Hepatocyte (in vitro differentiated cells): Measurements from ENCODE around the gene FCRL4. TPM values are rescaled to one million over a fixed set of nuclear protein-coding genes. Genes with fewer than 3 reads are reported as not detected.
A peak's percentile ranks its signal among the peaks of the same experiment; 100 is the strongest.

ENCODE experiments used
- DNase-seq: peaks from one replicate; pipeline ENCODE4 v3.0.0-alpha.2; 2016; ENCODE audit warnings: low spot score
- H2AFZ ChIP-seq: fragments of 200-600 bp; sonication (generic); 2 replicates; pipeline ENCODE4 v1.6.0; 2016; ENCODE audit warnings: antibody characterized with exemption, mild to moderate bottlenecking
- H3K27ac ChIP-seq: fragments of 200-600 bp; sonication (generic); 2 replicates; pipeline ENCODE4 v1.5.1; 2016; ENCODE audit warnings: mild to moderate bottlenecking
- H3K27me3 ChIP-seq: fragments of 200-600 bp; sonication (generic); 2 replicates; pipeline ENCODE4 v1.6.1; 2016
- H3K36me3 ChIP-seq: fragments of 200-600 bp; sonication (generic); replicated peaks from 2 replicates; pipeline ENCODE4 v1.5.1; 2016; ENCODE audit warnings: low read depth; ENCODE audit not compliant: insufficient read depth
- H3K4me1 ChIP-seq: fragments of 200-600 bp; sonication (generic); 2 replicates; pipeline ENCODE4 v1.5.1; 2016; ENCODE audit warnings: mild to moderate bottlenecking, moderate library complexity; ENCODE audit not compliant: insufficient read depth
- H3K4me2 ChIP-seq: fragments of 200-600 bp; sonication (generic); 2 replicates; pipeline ENCODE4 v1.6.0; 2016
- H3K4me3 ChIP-seq: fragments of 200-600 bp; sonication (generic); 2 replicates; pipeline ENCODE4 v1.5.1; 2016; ENCODE audit warnings: mild to moderate bottlenecking
- H3K79me2 ChIP-seq: fragments of 200-600 bp; sonication (generic); 2 replicates; pipeline ENCODE4 v1.6.0; 2017; ENCODE audit warnings: mild to moderate bottlenecking
- H3K9me2 ChIP-seq: fragments of 200-600 bp; sonication (generic); replicated peaks from 2 replicates; pipeline ENCODE4 v1.6.0; 2017; ENCODE audit warnings: mild to moderate bottlenecking; ENCODE audit not compliant: insufficient read depth
- H3K9me3 ChIP-seq: fragments of 200-600 bp; sonication (generic); 2 replicates; pipeline ENCODE4 v1.5.1; 2016; ENCODE audit warnings: low read depth, mild to moderate bottlenecking
- H4K20me1 ChIP-seq: fragments of 200-600 bp; sonication (generic); 2 replicates; pipeline ENCODE4 v1.6.0; 2016; ENCODE audit warnings: mild to moderate bottlenecking; ENCODE audit not compliant: insufficient read depth, poor library complexity, severe bottlenecking
- CTCF ChIP-seq: fragments of 200-600 bp; sonication (generic); IDR thresholded peaks from 2 replicates; pipeline ENCODE4 v1.5.1; 2016; ENCODE audit warnings: antibody characterized with exemption, mild to moderate bottlenecking; ENCODE audit not compliant: poor library complexity
- EZH2 ChIP-seq: fragments of 200-600 bp; sonication (generic); IDR thresholded peaks from 2 replicates; pipeline ENCODE4 v1.6.1; 2016; ENCODE audit warnings: antibody characterized with exemption, mild to moderate bottlenecking, borderline replicate concordance
- EZH2phosphoT487 ChIP-seq: fragments of 200-600 bp; sonication (generic); IDR thresholded peaks from one replicate; pipeline ENCODE4 v1.6.1; 2018; ENCODE audit warnings: antibody characterized with exemption, mild to moderate bottlenecking, low read depth, moderate library complexity; ENCODE audit not compliant: unreplicated experiment, severe bottlenecking
- WGBS: methylation state at CpG from one replicate; pipeline ENCODE4 v1.1.6; 2016; ENCODE audit warnings: low lambda C conversion rate; ENCODE audit errors: missing lambda C conversion rate; 5-methylcytosine and 5-hydroxymethylcytosine counted together
- polyA plus RNA-seq: library from polyadenylated mRNA; unstranded; fragments of >200 nt; fragmentation: Nextera tagmentation; extraction: Ambion mirVana; gene quantifications from 2 replicates; pipeline ENCODE4 v1.2.1, GENCODE V29; 2016
- total RNA-seq: library from RNA; depleted of rRNA; stranded (reverse); fragments of >200 nt; gene quantifications from 2 replicates; pipeline ENCODE4 v1.2.3, GENCODE V29; 2014

FCRL4 gene
- total and polyA plus RNA-seq, 2 experiments from 2014 or later = not detected

- TF ChIP-seq EZH2 (no peak), EZH2phosphoT487 (no peak), CTCF (no peak)
- Histone ChIP-seq H3K79me2 (no peaks in the 10 kb centered on the region), H2AFZ (no peak overlapping the region), H3K4me1 (no peaks in the 10 kb centered on the region), H3K9me3 (no peaks in the 10 kb centered on the region), H3K36me3 (no peaks in the 10 kb centered on the region), H4K20me1 (no peaks in the 10 kb centered on the region), H3K27me3 (no peaks in the 10 kb centered on the region), H3K9me2 (no peaks in the 10 kb centered on the region), H3K27ac (no peak overlapping the region), H3K4me3 (no peak overlapping the region), H3K4me2 (no peak overlapping the region)
- WGBS = 59% methylated on average over 4 of the region's 4 CpGs
- no peak for DNase-seq
Measured at GRCh38 chr1:157639800-157640199, 41.9 kb upstream of the FCRL4 start.

GRCh38 chr1:157628773-157629172, 30.9 kb upstream of the FCRL4 start:
- no peak for DNase-seq
- H3K79me2 ChIP-seq = no peaks in the 10 kb centered on the region
- H3K4me2 ChIP-seq = no peak overlapping the region
- no peak overlapping the region for H3K4me3 ChIP-seq
- no peaks in the 10 kb centered on the region for H4K20me1 ChIP-seq
- no peak for TF ChIP-seq EZH2
- no peak for TF ChIP-seq CTCF
- no peak for TF ChIP-seq EZH2phosphoT487
- H2AFZ ChIP-seq = no peak overlapping the region
- H3K9me2 ChIP-seq = no peaks in the 10 kb centered on the region
- no peaks in the 10 kb centered on the region for H3K9me3 ChIP-seq
- no peaks in the 10 kb centered on the region for H3K4me1 ChIP-seq
- no peaks in the 10 kb centered on the region for H3K36me3 ChIP-seq
- H3K27me3 ChIP-seq = peaks cover 5% of the 10 kb centered on the region
- H3K27ac ChIP-seq = no peak overlapping the region
- 92% methylated on average over 1 of the region's 1 CpG for WGBS

GRCh38 chr1:157626099-157626498, 28.2 kb upstream of the FCRL4 start:
- DNase-seq = peak; percentile 38
- peak; percentile 14 for TF ChIP-seq CTCF
- no peak for TF ChIP-seq EZH2phosphoT487

GRCh38 chr1:157624471-157624870, 26.6 kb upstream of the FCRL4 start:
- Histone ChIP-seq H3K4me2 (no peak overlapping the region), H3K9me2 (no peaks in the 10 kb centered on the region), H3K4me1 (no peaks in the 10 kb centered on the region), H3K27ac (no peak overlapping the region), H3K79me2 (no peaks in the 10 kb centered on the region), H4K20me1 (no peaks in the 10 kb centered on the region), H2AFZ (no peak overlapping the region), H3K27me3 (peaks cover under 1% of the 10 kb centered on the region), H3K9me3 (no peaks in the 10 kb centered on the region), H3K36me3 (no peaks in the 10 kb centered on the region), H3K4me3 (no peak overlapping the region)
- 88% methylated on average over 2 of the region's 2 CpGs for WGBS
- no peak for TF ChIP-seq EZH2phosphoT487
- TF ChIP-seq CTCF = no peak
- no peak for TF ChIP-seq EZH2
- DNase-seq = no peak

More at GRCh38 chr1:157626099-157626498, 28.2 kb upstream of the FCRL4 start:
- Histone ChIP-seq H4K20me1 (no peaks in the 10 kb centered on the region), H3K4me1 (no peaks in the 10 kb centered on the region), H3K36me3 (no peaks in the 10 kb centered on the region), H2AFZ (no peak overlapping the region), H3K27ac (no peak overlapping the region), H3K9me3 (no peaks in the 10 kb centered on the region), H3K27me3 (peaks cover 5% of the 10 kb centered on the region), H3K79me2 (no peaks in the 10 kb centered on the region), H3K4me2 (no peak overlapping the region), H3K9me2 (no peaks in the 10 kb centered on the region), H3K4me3 (no peak overlapping the region)
- 18% methylated on average over 2 of the region's 2 CpGs for WGBS
